Astrocyte (in vitro differentiated cells and primary cell): ENCODE measurements around the gene TRAF3IP1.

Source experiments
- EZH2 ChIP-seq: IDR thresholded peaks from 2 replicates; pipeline ENCODE4 v1.6.1; 2012; ENCODE audit warnings: mild to moderate bottlenecking, low read length, inconsistent platforms; ENCODE audit not compliant: insufficient read depth
- TF ChIP-seq, protein P1 (sequence below): IDR thresholded peaks from 2 replicates; pipeline ENCODE4 v1.5.1; 2011; ENCODE audit warnings: low read depth, mild to moderate bottlenecking, inconsistent platforms, low read length, moderate library complexity; ENCODE audit not compliant: insufficient read depth

DNA sequence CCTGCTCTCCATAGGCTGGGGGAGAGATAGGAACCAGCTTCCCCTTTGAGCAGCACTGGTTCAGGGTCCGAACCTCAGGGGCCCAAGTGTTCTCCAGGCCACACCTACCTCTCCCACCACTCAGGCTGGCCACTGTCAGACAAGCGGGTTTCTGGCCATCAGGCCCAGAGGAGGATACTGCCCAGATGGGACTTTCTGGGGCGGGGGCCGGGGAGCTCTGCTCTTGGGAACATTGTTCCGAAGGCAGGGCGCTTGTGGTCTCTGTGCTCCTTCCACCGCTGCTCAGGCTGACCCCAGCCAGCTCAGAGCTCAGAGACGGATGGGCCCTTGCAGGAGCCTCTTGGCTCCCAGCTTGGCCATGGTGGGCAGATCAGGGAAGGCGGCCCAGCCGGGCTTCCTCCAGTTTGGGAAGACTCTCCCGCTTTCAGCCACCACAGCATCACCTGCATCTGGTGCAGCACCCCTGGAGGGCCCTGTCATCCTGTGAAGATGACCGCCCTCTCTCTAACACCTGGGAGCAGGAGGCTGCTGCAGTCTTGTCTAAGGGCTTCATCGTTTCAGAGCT, 5.2 kb upstream of the TRAF3IP1 start:
- TF ChIP-seq, protein P1, sequence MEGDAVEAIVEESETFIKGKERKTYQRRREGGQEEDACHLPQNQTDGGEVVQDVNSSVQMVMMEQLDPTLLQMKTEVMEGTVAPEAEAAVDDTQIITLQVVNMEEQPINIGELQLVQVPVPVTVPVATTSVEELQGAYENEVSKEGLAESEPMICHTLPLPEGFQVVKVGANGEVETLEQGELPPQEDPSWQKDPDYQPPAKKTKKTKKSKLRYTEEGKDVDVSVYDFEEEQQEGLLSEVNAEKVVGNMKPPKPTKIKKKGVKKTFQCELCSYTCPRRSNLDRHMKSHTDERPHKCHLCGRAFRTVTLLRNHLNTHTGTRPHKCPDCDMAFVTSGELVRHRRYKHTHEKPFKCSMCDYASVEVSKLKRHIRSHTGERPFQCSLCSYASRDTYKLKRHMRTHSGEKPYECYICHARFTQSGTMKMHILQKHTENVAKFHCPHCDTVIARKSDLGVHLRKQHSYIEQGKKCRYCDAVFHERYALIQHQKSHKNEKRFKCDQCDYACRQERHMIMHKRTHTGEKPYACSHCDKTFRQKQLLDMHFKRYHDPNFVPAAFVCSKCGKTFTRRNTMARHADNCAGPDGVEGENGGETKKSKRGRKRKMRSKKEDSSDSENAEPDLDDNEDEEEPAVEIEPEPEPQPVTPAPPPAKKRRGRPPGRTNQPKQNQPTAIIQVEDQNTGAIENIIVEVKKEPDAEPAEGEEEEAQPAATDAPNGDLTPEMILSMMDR, result no peak
- TF ChIP-seq EZH2, result no peak
